Measurements from ENCODE around the gene MAPK4.

- TF ChIP-seq SUZ12 (IDR thresholded peaks at IDR 0.05), result no peak
- no peak for TF ChIP-seq FOXA1 (IDR thresholded peaks at IDR 0.05)
- TF ChIP-seq FOXK2 (IDR thresholded peaks at IDR 0.05), result no peak
- no peak for TF ChIP-seq SP1 (IDR thresholded peaks at IDR 0.05)
- no peak for TF ChIP-seq PKNOX1 (IDR thresholded peaks at IDR 0.05)
- TF ChIP-seq FOXM1 (IDR thresholded peaks at IDR 0.05; ENCODE audit: borderline replicate concordance), result no peak
- no peak for TF ChIP-seq LEF1 (IDR thresholded peaks at IDR 0.05; ENCODE audit: borderline replicate concordance)
- TF ChIP-seq ELF4 (IDR thresholded peaks at IDR 0.05), result no peak
Measured at GRCh38 chr18:50527636-50528307, 32.1 kb upstream of the MAPK4 start.

Data from HEK293T (cell line).